SU-DHL-6 (cell line): ENCODE results near the gene TDRD7.

Source experiments
- EZH2phosphoT487 ChIP-seq: fragments of 200-600 bp; sonication (generic), shearing (Covaris generic); conservative IDR thresholded peaks from 2 replicates; pipeline ENCODE4 v1.6.1; 2018; ENCODE audit warnings: mild to moderate bottlenecking, antibody characterized with exemption, low read length, moderate library complexity, mixed read lengths
- TF ChIP-seq, protein P1 (sequence below): fragments of 200-600 bp; sonication (generic); IDR thresholded peaks from one replicate; pipeline ENCODE4 v1.5.1; 2017; ENCODE audit warnings: antibody characterized with exemption, mild to moderate bottlenecking, low read length, moderate library complexity; ENCODE audit not compliant: insufficient read depth, poor library complexity, severe bottlenecking

DNA sequence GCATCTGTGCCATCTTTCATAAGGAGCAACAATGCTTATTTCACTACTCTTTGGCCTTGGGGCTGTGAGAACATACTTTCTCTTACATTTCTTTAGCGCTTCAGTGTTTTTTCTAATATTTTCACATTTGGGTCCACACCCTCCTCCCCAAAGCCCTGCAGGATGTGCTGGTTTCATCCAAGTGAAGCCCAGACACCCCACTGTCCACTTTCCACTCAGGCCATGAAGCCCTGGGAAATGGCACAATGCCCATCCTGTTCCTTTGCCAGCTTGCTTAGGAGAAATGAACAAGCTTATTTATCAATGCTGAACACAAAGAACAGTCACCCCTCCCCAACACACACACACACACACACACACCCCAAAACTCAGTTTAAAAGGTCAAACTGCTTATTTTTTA is 72.2 kb downstream of the TDRD7 start:
- TF ChIP-seq, protein P1, sequence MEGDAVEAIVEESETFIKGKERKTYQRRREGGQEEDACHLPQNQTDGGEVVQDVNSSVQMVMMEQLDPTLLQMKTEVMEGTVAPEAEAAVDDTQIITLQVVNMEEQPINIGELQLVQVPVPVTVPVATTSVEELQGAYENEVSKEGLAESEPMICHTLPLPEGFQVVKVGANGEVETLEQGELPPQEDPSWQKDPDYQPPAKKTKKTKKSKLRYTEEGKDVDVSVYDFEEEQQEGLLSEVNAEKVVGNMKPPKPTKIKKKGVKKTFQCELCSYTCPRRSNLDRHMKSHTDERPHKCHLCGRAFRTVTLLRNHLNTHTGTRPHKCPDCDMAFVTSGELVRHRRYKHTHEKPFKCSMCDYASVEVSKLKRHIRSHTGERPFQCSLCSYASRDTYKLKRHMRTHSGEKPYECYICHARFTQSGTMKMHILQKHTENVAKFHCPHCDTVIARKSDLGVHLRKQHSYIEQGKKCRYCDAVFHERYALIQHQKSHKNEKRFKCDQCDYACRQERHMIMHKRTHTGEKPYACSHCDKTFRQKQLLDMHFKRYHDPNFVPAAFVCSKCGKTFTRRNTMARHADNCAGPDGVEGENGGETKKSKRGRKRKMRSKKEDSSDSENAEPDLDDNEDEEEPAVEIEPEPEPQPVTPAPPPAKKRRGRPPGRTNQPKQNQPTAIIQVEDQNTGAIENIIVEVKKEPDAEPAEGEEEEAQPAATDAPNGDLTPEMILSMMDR = no peak
- no peak for TF ChIP-seq EZH2phosphoT487
